Retinal pigment epithelial cell (primary cell): Measurements from ENCODE around the gene INPP5D.

Source experiments
- DNase-seq: peaks from one replicate; pipeline ENCODE4 v3.0.0-alpha.2; 2010; ENCODE audit warnings: low read depth
- H3K4me3 ChIP-seq: 2 replicates; pipeline ENCODE4 v1.5.1; 2011; ENCODE audit warnings: mild to moderate bottlenecking, low read length, control low read depth, moderate library complexity
- CTCF ChIP-seq: conservative IDR thresholded peaks from 2 replicates; pipeline ENCODE4 v1.5.1; 2011; ENCODE audit warnings: low read depth, low read length, control low read depth, inconsistent platforms

INPP5D gene

GRCh38 chr2:233068762-233069418 is 8.7 kb downstream of the INPP5D start:
- no peak overlapping the region for H3K4me3 ChIP-seq
- no peak for DNase-seq
- TF ChIP-seq CTCF = no peak

- DNase-seq = no peak
- H3K4me3 ChIP-seq = no peak overlapping the region
- TF ChIP-seq CTCF = no peak
Measured at GRCh38 chr2:233072838-233073237, 12.7 kb downstream of the INPP5D start.

GRCh38 chr2:233074106-233074505 is 14.0 kb downstream of the INPP5D start:
- no peak for DNase-seq
- no peak for TF ChIP-seq CTCF
- H3K4me3 ChIP-seq = no peak overlapping the region

GRCh38 chr2:233075141-233075965 is 15.2 kb downstream of the INPP5D start:
- no peak for TF ChIP-seq CTCF
- no peak overlapping the region for H3K4me3 ChIP-seq

GRCh38 chr2:233075966-233076339 is 15.8 kb downstream of the INPP5D start:
- TF ChIP-seq CTCF = no peak
- DNase-seq = no peak
- H3K4me3 ChIP-seq = no peak overlapping the region

More at GRCh38 chr2:233075141-233075965, 15.2 kb downstream of the INPP5D start:
- no peak for DNase-seq

- DNase-seq = no peak
- no peak for TF ChIP-seq CTCF
- H3K4me3 ChIP-seq = no peak overlapping the region
Measured at GRCh38 chr2:233076749-233077148, 16.6 kb downstream of the INPP5D start.

- no peak for TF ChIP-seq CTCF
- H3K4me3 ChIP-seq = no peak overlapping the region
- no peak for DNase-seq
Measured at GRCh38 chr2:233079473-233079877, 19.3 kb downstream of the INPP5D start.
